Stimulated activated CD4-positive, alpha-beta T cell treated with anti-CD3 and anti-CD28 coated beads, Interleukin-15, amount 100 ng/mL, for 48 hours (primary cell): ENCODE measurements around the gene TRIM47.

Experiments used
- DNase-seq, 2 donors: peaks; one replicate each; pipeline ENCODE4 v3.0.0-alpha.2; 2020; ENCODE audit warnings: low read depth in 2 of 2

Gene TRIM47

DNA sequence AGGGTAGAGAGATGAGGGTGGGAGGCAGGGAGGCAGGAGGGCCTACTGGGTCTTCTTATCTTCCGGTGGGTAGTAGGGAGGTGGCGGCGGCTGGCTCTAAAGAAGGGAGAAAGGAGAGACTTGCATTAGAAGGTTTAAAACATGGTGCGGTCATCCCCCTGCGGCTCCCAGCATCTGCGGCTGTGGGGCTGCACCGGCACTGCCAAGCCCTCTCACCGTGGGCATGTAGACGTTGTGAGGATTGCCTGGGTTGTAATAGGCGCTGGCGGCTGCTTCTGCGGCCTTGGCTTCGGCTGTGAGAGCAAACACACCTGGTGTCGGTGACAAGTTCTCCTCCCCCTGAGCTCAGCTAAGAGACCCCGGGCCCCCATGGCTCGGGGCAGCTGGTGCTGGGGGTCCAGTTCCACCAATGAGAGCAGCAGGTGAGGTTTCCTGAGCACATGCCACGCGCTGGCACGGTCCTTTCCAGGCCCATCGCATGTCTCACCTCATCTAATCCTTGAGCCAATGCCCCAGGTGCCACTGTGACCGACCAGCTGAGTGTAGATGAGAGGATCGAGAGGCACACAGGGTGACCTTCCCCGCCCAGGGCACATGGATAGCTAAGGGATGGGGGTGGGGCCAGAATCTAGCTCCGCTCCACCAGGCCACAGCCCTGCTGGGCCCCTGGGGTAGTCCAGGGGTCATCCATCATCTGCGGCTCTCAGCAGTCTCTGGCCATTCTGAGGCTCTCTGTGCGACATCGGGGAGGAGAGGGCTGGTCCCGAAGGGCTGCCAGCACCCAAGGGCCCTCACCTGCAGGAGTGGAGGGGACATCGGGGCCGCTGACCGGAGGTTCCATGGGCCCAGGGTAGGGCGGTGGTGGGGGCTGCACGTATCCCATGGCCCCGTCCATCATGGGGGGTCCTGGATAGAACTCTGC is 31.4 kb downstream of the TRIM47 start:
- no peak for DNase-seq

DNA sequence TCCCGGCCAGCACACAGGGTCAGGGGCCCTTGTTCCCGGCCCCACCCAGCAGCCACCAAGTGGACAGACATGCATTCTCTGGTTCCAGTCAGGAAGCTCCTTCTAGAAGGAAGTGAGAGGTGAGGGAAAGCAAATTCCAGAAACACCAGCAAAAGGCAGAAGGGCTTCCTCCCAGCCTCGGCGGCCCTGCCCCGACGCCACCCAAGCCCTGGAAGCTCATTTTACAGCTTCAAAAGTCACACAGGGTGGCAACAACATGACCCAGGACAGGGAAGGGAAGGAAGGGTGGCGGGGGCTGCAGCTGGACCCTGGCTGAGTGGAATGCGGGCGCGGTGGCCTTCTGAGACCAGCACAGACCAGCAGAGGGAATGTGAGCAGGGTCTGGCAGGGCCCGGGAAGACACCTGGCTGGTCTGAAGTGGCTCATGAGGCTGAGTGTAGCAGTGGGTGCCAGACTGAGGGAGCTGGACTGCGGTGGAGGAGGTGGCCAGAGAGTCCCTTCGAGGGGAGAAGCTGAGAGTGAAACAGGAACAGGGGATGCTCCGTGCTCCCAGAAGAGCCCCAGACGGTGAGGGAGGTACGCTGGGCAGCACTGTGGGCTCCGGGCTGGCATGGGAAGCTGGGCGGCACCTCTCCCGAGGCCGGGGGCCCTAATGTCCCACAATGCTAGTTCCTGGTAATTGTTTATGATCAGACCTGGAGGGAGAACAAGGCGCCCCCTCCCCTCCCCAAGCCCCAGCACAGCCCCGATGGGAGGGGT is 32.3 kb downstream of the TRIM47 start:
- DNase-seq, result no peak

DNA sequence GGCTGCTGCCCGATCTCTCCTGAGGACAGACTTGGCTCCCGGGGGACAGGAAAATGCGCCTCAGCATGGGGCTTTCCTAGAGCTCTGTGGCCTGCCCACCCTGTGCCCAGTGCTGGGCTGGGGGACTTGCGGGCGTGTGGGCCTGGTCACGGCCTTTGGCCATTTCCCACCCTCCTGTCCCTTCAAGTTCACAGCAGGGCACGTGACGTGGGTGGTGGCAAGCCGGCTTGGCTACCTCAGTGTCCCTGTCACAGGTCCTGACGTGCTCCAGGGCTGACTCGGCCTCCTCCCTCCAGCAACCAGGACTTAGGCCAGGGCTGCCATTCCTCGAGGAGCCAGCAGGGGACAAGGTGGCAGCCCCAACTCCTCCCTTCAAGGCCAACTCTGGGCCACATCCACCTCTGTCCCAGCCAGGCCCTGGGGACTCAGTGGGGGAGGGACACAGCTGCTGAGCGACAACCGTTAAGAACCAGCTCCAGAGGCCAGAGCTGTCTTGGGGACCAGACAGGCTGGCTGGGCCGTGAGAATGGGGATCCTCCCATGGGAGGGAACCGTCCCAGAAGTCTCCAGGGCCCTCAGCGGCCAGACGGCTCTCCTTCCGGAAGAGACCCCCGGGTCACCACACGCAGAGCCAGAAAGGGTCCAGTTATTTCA is 33.2 kb downstream of the TRIM47 start:
- peak; percentile 64 to 67 for DNase-seq

DNA sequence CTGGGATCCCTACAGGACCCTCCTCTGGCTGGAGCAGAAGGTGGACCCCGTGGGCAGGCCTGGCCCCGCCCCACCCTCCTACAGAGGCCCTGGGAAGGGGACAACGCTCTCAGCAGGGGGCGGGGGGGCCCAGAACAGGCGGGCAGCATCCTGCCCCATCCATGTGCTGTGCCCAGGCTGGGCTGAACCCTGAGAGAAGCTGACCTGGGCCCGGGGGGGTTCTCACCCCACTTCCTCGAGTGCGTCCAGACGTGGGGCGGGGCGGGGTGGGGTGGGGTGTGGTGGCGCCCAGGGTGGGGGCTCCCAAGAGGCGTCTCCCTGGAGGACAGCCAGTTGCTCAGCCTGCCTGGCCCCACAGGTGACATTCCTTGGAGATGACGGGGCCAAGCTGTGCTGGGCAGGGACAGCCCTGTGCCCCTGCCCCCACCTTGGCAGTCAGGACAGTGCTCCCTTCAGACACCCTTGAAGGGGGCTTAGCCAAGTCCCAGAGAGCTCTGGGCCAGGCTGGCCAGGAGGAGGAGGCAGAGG is 33.8 kb downstream of the TRIM47 start:
- DNase-seq, result no peak

DNA sequence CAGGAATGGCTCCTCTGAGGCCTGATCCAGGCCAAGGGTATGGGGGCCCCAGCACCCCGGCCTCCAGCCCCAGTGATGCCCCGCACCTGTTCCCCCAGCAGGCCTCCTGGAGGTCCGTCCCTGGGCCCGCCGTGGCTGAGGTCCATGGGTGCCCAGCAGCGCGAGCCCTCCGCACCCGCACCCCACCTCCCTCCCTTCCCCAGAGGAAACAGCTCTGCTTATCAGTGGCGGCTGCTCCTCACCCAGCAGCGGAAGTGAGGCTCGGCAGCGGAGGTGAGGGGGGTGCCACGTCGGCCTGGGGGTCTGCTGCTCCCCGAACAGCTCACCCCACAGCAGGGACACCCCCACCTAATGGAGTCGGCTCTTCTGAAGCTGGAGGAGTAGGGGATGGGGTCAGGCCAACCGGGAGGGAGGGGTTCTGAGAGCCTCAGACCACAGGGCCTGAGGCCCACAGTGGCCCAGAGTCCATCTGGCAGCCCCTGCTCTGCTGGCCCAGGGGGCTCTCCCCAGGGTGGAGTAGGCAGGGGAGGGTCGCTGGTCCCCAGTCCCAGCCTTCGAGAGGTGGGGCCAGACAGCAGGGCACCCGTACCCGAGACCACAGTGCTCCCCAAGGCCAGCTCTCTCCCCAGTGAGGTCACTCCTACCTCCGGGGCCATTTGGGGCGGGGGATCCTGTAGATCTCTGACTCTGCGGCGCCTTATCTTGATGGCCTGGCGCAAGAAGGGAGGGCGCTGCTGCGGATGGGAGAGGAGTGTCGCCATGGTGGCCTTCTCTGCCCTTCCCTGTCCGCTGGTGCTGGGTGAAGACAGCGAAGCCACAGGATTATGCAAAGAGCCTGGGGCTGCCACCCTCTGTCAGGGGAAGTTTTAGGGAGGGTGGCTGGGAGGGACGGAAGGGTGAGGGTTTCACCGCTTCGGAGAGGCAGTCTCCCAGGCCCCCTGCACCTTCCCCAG is 34.5 kb downstream of the TRIM47 start, which contains the start of gene UNC13D:
Gene UNC13D, minus strand, starts transcription at position 828 of the 953 bp plus-strand sequence. Its CDS starts 67 bp downstream, at position 761.
- DNase-seq, result no peak

DNA sequence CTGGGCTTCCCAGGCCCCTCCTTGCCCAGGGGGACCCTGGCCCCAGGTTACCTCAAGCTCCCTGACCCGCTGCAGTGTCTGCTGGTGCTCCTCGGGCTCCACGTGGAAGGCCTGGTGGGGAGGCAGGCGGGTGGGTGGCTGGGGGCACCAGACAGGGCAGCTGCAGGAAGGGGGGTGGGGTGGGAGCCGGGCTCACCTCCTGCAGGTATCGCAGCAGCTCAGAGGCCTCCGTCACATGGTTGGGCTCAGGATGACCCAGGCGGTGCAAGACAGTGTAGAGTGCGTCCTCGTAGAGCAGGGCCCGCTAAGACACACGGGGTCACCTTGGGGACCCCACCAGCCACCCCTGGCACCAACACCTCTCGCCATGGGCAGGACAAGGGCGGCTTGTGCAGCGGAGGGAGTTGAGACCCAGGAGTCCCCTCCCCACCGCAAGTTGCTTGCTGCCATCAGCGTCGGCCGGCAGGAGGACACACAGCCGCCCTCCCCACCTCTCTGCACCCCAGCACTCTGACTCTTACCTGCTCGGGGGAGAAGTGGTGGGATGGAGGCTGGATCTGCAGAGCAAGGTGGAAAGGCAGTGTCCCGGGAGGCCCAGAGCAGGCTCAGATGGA is 35.3 kb downstream of the TRIM47 start:
- no peak for DNase-seq

DNA sequence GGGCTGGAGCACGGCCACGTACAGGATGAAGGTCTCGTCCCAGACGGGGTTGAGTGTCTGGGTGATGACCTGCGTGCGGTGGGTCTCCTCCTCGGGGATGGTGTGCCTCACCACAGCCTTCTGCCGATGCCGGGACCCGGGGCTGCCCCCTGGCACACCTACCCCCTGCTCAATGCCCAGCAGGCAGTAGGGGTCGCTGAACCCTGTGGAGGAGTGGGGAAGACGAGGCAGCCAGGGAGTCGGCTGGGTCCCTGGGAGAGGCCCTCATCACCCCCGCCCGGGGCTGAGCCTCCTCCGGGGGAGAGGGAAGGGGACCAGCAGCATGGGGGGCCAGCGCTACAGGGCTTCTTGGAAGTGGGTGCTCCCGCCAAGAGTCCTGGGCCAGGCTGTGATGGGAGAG is 36.0 kb downstream of the TRIM47 start:
- DNase-seq, result no peak

DNA sequence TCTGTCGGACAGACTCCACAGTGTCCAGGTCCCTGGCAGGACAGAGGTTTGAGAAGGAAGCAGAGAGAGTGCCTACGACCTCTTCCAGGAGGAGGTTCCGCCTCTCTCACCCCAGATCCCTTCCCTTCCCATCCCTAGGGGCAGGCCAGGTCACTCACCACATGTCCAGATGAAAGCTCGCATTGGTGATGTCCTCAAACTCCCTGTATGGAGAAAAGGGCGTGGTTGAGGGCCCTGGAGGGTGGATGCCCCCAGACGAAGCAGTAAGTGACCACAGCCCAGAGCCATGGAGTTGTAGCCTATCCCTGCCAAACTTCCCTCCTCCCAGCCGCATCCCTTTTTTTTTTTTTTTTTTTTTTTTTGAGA is 37.6 kb downstream of the TRIM47 start:
- DNase-seq, result no peak

DNA sequence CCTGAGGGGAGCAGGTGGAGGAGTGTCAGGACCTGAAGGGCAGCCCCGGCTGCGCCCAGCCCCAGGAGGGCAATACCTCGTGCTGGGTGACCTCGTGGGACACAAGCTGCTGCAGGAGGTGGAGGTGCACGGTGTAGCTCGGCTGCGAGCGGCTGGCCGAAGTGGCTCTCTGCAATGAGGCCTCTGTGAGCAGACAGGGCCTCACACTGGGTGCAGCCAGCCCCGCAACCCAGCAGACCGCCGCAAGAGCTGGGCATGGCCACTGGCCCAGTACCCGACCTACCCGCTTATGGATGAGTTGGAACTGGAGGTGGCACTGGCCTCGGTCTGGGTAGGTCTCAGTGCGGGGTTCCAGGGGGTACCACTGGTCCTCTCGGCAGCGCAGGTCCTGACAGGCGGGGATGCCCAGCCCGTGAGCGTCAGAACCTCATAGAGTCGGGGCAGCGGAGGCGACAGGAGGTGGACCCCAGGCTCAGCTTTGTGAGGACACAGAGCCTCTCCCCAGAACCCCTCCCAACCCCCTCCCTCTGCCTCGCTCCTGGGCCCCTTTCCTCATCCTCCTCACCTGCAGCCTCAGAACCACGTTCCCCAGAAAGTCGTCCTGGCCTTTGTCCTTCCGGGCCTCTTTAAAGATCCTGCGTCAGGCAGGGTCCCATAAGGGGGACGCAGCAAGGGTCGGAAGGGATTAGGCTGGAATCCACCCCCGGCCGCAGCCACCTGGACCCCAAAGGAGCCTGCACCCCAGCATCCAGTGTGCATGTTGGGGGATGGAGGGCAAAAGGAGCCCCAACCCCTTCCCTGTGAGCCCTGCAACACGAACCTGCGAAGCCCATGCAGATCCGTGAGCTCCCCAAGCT is 38.2 kb downstream of the TRIM47 start:
- no peak for DNase-seq

DNA sequence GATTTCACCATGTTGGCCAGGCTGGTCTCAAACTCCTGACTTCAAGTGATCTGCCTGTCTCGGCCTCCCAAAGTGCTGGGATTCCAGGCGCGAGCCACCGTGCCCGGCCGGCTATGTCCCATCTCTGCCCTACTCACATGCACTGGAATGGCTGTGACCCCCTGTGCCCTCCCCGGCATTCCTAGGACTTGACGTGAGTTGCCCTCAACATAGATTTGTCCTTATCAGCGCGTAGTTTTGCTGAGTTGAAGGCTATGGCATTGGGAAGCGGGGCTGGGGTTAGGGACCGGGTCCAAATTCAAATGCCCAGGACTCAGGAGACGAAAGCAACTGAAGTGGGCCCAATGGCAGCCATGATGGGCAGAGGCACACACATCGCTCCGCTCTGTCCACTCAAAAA is 40.0 kb downstream of the TRIM47 start:
- no peak for DNase-seq

DNA sequence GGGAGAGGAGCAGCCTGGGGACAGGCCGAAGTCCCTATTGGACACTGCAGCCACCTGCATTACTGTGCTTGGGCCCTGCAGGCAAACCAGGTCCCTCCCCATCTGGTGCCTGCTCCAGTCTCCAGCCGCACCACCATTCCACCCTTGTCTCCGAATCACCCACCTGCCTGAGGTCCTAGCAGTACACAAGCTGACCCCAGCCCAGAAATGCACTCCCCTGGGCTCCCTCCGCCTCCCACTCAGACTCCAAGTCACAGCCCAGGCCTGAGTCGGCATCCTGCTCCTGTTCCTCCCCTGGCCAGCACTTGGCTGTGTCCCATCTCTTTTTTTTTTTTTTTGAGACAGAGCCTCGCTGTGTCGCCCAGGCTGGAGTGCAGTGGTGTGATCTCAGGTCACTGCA is 40.5 kb downstream of the TRIM47 start:
- no peak for DNase-seq

DNA sequence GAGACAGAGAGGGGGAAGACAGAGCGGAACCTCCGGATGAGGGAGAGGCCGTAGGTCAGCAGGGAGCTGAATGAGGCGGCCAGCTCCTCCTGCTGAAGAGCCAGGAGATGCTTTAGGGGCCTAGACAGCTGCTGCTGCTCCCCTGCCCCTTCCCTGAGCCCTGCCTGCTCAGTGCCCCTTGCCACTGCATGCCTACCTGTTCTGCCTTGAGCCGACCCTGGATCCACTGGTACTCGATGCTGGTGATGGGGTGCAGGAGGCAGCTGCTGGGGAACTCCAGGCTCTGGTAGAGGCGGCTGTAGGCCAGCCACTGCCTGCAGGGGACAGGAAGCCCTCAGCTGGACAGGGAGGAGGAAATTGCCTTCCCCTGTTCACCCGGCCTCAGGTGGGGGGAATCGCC is 41.8 kb downstream of the TRIM47 start:
- DNase-seq, result no peak

DNA sequence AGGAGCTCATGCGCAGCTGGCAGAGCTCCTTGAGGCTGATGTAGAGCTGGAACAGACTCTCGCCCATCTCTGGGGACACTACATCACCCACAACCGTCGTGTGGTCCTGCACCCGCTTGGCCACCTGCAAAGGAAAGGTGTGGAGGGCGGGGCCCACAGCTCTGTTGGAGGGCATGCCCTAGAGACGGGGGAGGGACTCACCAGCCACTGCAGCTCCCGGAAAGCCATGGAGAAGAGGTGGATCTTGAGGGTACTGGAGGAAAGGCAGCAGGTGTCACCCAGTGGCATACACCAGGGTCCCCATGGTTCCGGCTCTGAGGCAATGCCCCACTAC is 42.8 kb downstream of the TRIM47 start:
- no peak for DNase-seq

DNA sequence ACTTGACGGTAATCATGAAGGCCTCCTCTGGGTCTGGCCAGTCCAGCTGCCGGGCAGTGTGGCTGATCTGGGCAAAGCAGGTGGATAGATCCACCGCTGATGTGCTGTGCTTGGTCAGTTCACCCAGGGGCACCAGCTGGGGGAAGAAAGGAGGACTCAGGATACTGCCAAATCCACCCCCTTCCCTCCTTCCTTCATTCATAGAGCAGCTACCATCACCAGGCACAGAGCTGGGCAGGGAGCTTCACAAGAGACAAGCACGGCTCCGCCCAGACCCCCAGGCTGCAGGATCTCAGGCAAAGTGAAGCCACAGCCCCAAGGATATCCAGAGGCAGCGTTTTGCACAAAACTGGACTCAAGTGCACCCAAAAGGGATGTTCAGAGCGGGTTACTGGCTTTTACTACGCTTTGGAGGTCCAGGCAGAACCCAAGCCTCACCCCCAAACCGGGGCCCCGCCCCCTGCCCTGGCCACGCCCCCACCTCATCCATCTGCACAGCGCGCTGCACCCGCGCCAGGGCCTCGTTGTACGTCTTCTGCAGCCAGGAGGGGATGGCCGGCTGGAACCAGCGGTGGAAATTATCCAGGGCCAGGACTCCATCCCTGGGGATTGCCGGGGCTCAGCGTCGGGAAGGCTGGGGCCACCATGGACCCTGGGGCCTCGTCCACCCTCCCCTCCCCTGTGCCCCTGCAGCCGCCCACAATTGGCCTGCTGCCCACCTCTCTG is 43.3 kb downstream of the TRIM47 start:
- no peak for DNase-seq

DNA sequence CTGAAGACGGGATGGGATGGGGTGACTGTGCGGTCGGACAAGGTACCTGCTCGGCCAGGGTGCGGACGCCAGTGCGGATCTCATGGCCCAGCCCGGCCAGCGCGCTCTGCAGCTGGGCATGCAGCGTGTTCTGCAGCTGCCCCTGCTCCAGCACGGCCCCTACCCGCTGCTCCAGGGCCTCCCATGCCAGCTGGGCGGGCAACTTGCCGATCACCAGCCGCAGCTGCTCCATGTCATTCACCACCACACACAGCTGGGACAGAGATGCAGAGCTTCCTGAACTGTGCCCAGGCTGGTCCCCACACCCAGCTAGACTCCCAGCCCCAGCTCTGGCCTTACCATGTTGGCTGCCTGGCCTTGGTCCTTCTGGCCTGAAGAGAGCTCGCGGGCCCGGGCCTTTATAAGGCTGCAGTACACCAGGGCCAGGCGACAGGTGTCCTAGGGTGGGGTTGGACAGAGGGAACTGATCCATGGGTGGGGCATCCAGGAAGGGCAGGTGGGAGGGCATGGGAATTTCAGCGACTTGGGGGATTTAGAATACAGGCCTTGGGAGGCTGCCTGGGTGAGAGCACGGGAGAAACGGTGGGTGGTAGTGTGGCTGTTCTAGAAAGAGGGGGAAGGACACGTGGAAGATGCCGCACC is 44.0 kb downstream of the TRIM47 start:
- DNase-seq, result no peak

DNA sequence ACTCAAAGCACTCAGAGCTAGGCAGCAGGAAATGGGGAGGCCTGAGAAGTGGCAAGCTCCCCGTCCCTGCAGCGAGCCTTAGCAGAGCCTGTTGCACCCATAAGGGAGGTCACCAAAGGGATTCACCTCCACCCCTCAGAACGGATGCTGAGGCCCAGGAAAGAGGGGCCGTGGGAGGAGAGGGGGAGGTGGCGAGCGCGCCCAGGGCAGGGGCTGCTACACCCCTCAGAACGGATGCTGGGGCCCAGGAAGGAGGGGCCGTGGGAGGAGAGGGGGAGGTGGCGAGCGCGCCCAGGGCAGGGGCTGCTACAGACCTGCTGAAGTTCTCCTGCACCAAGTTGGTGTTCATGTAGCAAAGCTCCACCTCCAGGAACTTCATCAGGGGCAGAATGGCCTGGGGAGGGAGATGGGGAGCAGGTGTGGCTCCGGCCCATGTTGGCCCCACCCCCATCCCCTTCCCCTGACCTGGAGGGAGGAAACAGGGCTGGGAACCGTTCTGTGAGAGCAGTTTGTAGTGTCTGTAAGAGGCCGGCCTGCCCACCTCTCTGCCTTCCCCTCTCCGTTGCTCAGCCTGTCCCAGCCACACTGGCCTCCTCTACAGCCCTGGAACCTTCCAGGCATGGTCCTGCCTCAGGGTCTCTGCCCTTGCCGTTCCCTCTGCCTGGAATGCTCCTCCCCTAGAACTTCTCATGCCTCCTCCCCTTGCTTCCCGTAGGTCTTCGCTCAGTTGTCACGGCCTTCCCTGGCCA is 45.6 kb downstream of the TRIM47 start:
- no peak for DNase-seq

DNA sequence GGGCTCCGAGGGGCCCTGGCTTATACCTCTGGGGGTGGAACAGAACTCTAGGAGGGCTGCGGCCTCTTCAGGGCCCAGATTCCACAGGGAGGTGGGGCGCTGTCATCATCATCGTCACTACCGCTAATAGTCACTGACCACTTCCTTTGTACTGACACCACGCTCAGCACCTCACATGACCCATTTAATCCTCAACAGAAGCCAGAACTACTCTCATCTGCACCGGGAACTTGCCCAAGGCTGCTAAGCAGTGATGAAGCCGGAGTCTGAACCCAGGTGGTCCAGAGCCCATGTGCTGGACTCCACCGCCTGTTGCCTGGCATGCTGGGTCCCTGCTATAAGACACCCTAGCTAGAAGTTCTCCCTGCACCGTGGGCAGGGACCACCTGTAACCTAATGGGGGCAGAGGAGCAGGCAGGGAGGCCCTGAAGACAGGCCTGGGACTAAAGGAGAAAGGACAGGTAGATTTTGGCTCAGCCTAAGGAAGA is 46.2 kb downstream of the TRIM47 start:
- peak in 1 of 2 donors; percentile 41 for DNase-seq
